ENCODE data around the gene LCP1.
A peak's percentile ranks its signal among the peaks of the same experiment; 100 is the strongest.

The LCP1 gene

GRCh38 chr13:46154136-46154801 is 27.7 kb downstream of the LCP1 start:
- DNase-seq = no peak

- DNase-seq = no peak
Observed at GRCh38 chr13:46152627-46153328, 29.2 kb downstream of the LCP1 start.

DNA sequence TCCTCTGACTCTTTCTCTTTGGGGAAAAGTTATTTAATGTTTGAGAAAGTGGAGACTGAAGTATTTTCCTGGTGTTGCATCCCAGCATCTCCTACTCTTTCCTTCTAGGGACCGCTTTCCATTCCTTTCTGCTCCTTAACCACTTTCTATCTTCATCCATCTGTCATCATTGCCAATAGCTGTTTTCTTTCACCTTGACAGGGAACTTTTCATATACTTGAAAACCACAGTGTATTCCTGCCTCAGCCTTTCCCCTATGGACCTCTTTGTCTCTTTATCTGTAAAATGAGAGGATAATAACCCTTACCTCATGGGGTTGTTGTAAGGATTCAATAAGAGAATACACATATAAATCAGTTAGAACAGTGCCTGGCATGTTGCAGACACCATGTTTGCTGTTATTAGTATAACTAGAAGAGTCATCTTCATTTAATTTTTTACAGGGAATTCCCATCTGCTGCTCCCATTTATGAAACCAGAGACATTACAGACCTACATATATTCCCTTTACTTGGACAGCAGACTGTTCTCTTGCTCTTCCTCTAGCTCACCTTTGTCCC is 31.8 kb downstream of the LCP1 start:
- no peak for DNase-seq

GRCh38 chr13:46149272-46150133 is 32.5 kb downstream of the LCP1 start:
- DNase-seq = no peak

GRCh38 chr13:46146898-46147297 is 35.1 kb downstream of the LCP1 start:
- DNase-seq = no peak

GRCh38 chr13:46145950-46146349 is 36.0 kb downstream of the LCP1 start:
- no peak for DNase-seq

- DNase-seq = no peak
Observed at GRCh38 chr13:46145135-46145534, 36.8 kb downstream of the LCP1 start.

GRCh38 chr13:46143184-46143701 is 38.7 kb downstream of the LCP1 start:
- no peak for DNase-seq

GRCh38 chr13:46142776-46143175 is 39.2 kb downstream of the LCP1 start:
- no peak for DNase-seq

GRCh38 chr13:46140044-46140443 is 41.9 kb downstream of the LCP1 start:
- no peak for DNase-seq

DNA sequence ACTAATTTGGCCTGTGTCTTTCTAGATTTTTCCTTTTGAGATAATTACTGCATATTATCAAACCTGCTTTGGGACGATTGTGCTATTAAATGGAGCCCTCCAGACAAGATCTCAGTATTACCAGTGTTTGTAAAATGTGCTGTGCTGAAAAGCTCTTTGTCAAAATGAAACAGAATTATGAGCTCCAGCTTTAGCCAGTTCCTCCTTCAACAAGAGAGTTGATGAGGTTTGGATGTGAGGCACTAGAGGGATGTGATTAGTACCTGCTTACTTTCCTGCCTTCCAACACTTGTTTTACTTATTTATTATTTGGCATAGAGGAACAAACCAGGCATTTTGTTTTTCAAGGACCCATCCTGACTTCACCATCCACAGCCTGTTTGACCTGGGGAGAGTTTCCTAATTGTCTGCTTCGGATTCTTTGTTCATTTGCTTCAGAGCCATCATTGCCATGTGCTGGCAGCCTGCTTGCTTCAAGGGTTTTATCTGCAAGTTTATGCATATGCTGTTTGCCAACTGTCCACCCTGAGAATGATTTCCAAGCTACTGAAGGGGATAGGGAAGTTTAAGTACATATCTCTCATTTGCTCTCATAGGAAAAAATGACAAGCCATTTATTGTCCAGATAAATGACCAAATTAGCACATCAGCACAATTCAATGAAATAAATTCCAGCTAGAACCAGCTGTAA is 44.2 kb downstream of the LCP1 start:
- DNase-seq = no peak

DNA sequence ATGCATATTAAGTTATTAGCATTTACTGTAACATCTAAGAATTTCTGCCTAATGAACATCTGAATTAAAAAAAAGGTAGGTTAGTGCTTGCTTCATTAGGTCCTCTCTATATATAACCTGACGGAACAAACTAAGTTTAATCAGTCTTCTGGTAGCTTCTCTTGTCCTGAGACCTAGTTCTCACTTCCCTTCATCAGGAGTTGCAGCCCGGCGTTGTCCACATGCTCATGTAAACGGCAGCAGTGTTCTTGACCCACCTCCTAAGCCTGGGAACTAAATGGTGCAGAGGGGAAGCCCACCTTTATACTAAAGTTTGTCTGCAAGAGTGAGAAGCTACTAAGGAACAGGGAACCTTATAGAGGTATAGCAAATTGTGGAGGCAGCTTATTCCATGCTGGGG is 45.3 kb downstream of the LCP1 start:
- DNase-seq = no peak

GRCh38 chr13:46134961-46135522 is 46.9 kb downstream of the LCP1 start:
- no peak for DNase-seq

DNA sequence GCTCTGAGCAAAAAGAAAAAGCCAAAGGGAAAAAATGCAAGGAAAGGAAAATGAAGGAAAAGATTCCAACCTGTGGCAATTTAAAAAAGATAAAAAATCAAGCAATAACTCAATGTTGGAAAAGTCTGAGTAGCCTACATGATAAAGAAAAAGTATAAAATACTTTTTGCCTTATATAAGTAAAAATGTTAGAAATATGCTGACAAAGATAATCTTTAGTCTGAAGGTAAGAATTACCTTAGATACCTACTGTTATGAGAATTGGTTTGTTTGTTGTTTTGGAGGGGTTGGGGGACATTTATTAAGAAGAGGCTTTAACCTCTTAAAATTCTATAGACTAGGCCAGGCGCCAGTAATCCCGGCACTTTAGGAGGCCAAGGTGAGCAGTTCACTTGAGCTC is 47.5 kb downstream of the LCP1 start:
- no peak for DNase-seq

GRCh38 chr13:46132109-46132508 is 49.9 kb downstream of the LCP1 start:
- no peak for DNase-seq

GRCh38 chr13:46131705-46132104 is 50.3 kb downstream of the LCP1 start:
- DNase-seq = no peak

- DNase-seq = no peak
Observed at GRCh38 chr13:46129955-46130618, 51.9 kb downstream of the LCP1 start.

DNA sequence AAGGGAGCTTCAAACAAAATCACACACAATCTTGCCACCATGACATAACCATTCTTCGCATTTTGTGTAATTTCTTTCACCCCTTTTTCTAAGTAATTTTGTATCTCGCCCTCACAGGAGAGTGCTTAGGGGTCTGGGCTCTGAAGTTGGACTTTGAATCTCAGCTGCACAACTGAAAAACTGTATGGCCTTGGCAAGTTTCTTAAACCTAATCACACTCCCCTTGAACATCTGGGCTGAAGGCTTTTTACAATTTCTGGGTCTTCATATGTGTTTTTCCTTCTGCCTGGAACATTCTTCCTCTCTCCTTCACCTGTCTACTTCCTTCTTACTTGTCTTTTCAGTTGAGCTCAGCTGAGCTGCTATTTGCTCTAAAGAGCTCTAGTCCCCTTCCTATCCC is 52.9 kb downstream of the LCP1 start:
- DNase-seq = no peak

DNA sequence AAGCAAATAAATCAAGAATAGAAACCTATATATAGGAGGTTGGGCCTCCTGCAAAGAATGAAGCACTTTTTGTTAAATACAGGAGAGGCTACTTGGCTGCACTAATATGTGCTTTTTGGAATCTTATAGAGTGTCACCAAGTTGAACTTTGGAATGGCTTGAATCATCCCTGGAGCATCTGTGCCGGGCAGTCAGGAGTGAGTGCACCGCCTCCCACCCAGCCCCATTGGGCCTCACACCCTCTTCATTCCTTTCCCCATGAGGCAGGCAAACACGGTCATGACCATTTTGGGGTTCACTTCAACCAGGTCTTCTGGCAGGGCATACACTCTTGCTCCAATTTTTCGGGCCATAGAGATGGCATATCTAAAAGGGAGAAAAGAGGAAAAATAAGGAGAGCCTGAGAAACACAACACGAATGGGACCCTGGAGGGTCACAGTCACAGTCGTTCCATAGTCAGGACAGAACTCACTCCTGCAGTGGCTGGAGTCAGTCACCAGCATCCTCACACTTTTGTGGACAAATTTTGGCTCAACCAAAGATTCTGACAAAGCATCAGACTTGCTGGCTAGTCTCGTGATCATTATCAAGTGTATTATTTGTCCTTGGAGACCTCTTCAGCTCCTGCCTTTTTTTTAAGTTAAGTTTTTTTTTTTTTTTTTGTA is 54.5 kb downstream of the LCP1 start:
- DNase-seq = no peak

DNA sequence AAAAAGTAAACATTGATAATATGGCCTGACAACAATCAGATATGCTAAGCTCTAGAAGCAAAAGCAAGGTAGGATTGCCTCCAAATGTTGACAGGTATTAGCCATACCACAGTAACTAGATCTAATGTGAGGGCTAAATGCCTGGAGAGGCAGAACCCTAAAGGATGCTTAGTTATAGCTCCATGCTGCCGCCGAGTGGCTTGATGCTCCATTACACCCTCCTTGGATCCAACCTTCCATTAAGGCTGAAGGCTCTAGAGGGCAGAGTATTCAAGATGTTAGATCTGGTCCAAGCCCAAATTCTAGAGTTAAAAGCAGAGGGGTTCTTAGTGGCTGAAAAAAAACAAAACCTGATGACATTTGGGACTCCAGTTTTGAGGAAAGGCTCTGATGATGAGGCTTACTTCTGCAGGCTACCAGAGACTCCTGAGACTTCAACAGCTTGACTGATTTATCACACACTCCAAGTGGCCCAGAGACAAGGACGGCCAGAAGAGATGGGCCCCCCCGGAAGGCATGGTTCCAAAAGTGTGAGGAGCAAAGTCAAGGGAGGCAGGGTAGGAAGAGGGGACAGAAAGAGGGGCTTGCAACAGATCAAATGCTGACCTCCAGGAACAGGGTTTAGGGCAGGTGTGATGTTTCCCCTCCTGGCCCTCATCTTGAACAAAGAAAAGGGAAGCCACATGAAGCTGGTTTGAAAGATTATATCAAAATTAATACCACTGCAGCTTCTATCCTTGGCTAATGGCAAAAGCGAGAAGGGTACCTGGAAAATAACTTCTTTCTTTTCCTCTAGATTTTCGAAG is 55.2 kb downstream of the LCP1 start:
- peak; percentile 3 for DNase-seq
